Stimulated activated CD4-positive, alpha-beta T cell treated with anti-CD3 and anti-CD28 coated beads, Interleukin-12 subunit alpha, Interleukin-12 subunit beta, amount 100 ng/mL, for 4 hours (primary cell): ENCODE data around the gene ASB9.
"Not testable (repeated sequence)": the region's sequence is repeated elsewhere in the genome, so short reads cannot be mapped to it uniquely, and the experiment has no call there.

Experiments
- DNase-seq: peaks from one replicate; pipeline ENCODE4 v3.0.0-alpha.2; 2020

The ASB9 gene

DNA sequence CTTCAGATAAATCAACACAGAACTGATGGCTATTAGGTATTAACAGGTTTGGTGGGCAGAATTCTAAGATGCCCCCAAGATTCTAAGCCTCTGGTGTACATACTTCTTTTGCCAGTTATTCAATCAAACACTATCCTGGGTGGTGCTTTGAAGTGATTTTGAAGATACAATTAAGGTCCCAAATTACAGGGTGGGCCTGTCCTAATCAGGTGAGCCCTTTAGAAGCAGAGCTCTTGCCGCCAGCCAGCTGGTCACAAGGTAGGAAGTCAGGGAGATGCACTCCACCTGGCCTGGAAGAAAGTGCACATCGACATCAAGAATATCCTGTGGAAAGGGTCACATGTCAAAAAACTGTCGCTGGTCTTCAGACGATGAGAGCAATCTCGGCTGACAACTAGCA lies 29.5 kb downstream of the ASB9 start:
- no peak for DNase-seq

DNA sequence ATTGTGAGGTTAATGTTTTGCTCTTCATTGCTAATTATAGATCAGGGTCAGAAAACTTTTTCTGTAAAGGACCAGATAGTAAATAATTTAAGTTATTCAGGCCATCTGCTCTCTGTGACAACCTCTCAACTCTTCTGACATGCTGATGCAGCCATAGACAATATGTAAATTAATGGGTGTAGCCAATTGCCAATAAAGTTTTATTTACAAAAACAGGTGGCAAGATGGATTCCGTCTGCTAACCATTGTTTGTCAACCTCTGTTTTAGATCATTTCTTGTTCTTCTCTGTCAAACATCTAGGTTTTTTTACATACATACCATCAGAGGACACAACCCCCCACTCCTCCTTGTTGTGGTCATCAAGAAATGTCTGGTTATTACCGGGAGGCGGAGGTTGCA lies 33.7 kb downstream of the ASB9 start:
- DNase-seq: no peak

DNA sequence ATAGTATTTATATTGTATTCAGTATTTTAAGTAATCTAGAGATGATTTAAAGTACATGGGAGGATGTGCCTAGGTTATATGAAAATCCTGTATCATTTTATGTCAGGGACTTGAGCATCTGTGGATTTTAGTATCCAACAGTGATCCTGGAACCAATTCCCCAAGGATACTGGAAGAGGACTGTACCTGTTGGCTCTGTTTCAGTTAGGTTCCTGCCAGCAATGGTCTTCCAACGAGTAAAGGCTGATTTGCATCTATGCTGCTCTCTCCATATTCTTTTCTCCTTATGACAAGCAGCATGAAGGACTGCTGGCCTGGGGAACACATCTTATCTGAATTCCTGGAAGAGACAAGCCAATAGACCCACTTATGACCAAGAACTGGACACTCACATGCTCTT lies 34.9 kb downstream of the ASB9 start:
- no peak for DNase-seq

DNA sequence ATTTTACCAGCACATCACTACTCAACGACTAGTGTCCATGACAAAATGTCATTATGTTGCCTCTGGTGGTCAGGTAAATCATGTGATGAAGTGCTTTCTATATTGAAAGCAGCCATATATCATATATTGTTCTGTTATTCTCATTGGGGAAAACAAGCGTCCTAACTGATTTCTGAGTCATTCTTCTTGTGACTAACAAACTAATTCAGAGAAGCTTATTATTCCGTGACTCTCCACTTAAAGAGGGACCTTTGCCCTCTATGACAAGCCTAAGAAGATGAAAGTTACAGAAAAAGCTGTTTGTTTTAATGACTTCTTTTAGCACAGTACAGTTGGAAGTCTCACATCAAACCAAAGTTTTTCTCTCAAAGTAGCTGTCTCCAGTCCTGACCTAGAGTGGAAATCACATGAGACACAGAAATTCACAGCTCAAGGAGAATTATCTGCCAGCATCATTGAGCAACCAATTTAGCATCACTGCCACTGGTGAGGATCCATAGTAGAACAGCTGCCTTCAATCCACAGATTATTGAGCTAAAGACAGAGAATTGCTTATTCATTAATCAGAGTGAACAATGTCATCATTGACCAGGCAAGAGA lies 36.4 kb downstream of the ASB9 start:
- no peak for DNase-seq

DNA sequence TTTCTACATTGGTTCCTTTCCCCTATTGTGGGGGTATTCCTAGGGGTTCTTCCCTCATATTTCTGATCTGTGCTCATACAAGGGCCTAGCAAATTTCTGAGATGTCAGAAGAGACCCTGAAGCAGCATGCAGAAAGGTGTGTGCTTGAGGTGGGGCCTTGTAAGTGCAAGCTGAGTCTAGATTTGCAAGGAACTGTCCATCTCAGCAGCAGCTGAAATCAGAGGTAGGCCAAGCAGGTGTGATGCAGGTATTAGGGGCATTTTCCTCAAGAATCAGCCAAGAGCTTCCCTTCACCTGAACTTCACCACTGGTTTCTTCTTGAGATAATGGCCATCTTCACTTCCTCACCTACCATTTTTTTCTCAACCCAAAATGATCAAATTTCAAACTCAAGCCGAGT lies 45.1 kb downstream of the ASB9 start:
- DNase-seq: no peak

DNA sequence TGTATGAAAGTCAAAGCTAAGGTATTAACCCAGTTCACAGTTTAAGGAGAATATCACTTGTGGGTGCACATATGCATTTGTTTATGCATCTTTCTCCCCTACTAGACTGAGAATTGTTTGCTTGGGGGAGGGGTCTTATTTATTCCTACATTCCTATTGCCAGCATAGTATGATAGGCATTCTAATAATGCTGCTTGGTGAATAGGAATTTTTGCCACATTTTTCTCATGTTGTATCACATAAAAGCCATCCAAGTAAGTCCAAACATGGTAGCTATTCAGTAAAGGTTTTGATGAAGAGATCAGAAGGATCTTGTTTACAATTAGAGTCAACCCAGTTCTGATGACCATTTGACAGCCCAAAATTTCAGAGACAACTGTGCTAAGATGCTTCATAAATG lies 48.6 kb downstream of the ASB9 start:
- no peak for DNase-seq

DNA sequence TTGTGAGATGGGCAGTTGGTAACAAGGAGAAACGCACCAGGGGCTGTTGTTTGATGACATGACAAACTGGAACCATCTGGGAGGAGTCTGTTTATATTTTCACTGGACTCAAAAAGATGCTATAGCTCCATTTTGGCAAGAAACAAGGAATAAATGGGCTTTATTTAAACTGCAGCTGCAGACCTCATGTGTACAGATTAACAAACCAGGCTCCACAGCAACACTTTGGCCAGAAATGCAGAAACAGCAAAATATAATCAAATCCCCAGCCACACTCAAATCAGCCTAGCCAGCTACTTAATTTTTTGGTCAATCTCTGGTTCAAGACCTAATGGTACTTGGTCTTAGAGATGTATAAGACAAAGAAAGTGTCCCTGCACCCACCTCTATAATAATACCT lies 52.7 kb downstream of the ASB9 start:
- DNase-seq: no peak

DNA sequence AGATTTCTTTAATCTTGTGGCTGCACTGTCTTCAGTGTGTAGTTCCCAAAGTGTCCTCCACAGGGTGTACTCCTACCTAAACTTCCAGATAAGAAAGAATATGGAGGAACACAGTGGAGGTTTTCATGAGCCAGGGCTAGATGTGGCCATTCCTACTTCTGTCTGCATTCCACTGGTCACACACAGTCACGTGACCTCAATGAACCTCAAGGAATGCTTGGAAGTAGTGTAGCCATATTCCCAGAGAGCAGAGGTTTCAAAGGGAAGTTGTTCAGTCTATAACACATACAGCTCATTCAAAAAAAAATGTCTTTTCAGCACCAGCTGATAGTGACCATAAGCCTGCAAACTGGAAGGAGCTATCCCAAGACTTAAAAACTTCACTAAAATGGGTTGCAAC lies 53.6 kb downstream of the ASB9 start:
- no peak for DNase-seq

DNA sequence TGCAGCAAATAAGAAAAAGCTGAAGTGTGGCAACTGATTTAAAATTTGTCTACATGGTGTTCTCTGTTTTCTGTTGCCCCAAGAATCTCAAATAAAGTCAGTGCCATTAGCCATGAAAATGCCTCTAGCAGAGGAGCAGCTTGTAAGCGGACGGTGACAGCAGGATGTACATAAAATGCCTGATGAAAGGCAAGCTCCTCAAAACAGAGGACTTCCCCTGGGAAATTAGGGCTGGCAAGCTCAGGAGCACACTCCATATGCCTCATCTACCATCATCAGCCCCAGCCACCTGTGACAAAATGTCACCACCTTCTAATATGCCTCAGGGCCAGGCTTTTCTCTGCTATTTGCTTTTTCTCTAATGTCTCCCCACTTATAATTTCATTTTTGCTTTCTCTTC lies 54.5 kb downstream of the ASB9 start:
- DNase-seq: no peak

DNA sequence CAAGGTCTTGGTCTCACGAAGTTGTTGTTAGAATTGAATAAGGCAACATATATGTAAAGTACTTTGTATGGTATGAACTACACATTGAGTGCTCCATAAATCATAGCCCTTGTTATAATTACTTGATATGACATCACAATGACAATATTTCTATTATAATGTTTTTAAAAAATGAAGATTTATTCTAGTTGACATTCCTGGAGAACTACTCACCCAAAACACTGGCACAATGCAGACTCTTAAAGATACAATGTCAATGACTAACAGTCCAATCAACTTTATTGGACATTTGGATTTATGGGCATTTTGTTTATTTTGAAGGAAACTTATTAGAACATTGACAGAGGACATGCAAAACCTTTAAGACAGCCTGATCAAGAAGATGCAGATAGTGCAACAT lies 55.3 kb downstream of the ASB9 start:
- no peak for DNase-seq

DNA sequence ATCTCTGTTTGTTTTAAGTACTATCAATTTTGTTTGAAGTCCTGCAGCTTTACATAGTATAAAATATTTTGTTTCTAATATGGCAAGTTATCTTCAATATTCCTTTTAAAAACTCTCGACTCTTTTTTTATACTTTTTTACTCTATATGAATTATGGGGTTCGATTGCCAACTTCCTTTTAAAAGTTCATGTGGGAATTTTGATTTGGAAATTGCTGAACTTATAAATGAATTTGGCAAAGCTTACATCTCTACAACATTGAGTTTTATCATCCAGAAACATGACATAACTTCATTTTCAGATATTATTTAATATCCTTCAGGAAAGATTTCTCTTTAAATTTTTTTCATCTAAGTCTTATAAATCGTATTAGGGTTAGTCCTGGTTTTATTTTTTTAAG lies 60.8 kb downstream of the ASB9 start:
- no peak for DNase-seq

DNA sequence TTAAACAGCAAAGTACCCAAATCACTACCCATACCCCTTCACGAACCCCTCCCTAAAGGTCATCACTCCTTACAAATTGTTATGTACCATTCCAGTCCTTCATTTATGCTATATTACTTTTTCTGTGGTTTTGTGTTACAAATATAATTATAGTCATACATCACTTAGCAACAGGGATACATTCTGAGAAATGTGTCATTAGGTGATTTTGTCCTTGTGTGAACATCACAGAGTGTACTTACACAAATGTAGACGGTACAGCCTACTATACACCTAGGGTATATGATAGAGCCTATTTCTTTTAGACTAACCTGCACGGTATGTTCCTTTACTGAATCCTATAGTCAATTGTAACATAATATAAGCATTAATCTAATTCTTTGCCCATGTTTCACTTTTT lies 61.9 kb downstream of the ASB9 start:
- DNase-seq: no peak

DNA sequence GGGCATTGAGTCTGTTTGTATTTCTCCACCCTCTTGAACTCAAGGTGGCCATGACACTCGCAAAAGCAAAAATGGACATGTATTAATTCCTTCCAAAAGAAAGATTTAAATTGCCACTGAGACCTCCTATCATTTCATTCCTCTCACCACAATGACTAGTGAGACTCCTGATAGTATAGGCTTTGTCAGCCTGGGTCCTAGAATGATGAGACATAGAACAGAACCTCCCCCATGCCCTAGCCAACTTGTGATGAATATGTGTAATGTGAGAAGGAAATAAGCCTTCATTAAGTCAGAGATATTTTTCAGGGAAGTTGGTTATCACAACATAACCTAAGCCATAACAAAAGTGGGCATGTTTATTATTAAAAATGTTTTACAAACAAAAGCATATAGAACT lies 62.5 kb downstream of the ASB9 start:
- DNase-seq: no peak

DNA sequence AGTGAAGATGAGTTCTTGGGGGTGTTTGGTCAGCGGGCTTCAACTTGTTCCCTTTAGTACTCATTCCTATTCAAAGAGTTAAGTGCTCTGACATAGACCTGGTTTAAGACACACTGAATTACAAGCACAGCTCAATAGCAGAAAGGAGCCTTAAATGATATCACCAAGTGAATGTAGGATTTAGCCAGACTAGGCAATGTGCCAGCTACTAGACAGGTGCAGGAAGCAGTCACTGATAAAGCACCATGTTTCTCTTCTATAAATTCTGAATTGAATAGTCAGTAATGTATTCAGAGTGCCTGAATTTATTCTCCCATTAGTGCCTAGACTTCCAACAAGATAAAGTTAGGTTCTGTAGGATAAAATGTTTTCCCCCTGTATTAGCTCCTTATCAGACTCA lies 63.6 kb downstream of the ASB9 start:
- no peak for DNase-seq

DNA sequence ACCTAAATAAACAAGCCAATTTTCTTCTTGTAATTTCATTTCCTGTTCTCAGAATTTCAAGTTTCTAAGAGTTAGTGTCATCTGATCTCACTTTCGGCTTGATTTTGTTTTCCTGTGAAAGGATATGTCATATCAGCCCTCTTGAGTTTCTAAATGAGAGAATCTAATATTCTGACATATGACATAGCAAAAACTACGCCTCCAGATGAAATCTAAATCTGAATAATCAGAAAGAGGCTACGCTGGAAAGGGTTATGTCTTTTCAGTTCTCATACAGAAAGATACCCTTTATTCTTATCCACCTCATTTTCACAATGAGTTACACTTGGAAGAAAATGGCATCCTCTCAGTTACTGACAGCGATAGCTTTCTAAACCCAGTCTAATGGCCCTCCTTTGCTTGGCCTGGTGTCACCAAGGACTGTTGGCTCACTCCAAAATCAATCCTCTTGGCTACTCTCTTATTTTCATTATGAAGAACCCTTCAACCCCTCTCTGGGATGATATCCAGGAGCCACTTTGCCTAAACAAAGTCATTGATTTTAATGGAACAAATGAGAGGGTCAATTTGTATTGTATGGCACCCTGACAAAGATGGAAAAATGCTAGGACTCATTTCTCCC lies 65.6 kb downstream of the ASB9 start:
- DNase-seq: no peak

DNA sequence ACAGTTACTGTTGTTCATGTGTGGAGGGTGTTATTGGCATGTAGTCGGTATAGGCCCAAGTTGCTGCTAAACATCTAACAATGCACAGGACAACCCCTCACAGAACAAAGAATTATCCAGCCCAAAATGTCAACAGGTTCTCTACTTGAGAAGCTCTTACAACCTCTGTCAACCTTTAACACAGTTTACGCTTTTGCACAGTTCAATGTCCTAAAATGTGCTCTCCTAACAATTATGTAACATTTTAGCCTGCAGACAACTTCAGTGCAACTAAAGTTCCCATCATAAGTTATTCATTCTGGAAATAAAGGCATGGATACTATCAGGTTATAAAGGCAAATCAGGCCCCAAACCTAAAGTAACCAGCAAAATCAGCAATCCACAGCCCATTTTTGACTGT lies 66.2 kb downstream of the ASB9 start:
- no peak for DNase-seq

DNA sequence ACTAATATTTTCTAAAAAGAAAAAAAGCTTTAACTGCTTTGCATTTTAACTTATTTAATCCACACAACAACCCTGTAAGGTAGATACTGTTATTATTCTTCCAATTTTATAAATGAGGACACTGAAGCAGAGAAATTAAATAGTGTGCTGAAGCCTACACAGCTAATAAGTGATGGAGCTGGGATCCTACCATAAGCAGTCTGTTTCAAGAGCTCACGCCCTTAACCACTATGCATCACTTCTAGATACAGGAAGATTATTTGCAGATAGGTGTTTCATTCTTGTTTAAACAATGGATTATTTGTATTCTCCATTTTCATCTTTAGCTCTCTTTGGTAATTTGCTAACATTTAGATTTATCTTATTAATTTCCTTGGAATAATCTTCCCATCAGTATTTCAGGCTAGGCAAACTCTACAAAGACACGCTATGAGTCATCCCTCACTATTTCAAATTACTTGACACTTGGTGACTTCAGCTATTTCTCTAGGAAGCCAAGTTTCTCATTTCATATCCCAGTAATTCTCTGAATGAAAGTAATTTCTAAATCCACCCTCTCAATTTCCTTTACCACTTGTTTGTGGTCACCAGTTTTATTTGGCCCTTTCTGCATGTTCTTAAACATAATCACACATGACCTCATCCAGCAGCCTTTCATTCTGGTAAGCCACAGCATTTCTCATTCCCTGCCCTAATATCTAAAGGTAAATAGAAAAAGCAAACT lies 67.3 kb downstream of the ASB9 start:
- no peak for DNase-seq

DNA sequence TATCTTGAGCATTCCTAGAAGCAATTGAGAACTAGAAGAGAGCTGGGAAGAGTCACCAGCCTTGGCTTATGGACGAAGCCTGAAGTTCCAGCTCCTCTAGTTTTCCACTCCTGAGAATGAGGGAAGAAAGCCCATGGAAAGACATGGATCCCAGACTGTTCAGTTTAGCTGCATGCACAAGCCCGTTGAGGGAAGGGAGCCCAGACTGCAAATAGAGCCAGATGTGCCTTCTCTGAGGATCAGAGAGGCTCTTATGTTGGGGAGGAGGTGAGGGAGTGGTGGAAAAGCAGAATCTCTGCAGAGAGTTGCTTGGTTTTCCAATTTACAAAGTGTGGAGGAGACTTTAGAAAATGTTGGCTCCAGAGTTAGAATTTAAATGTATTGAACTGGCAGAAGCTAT lies 69.0 kb downstream of the ASB9 start:
- no peak for DNase-seq

DNA sequence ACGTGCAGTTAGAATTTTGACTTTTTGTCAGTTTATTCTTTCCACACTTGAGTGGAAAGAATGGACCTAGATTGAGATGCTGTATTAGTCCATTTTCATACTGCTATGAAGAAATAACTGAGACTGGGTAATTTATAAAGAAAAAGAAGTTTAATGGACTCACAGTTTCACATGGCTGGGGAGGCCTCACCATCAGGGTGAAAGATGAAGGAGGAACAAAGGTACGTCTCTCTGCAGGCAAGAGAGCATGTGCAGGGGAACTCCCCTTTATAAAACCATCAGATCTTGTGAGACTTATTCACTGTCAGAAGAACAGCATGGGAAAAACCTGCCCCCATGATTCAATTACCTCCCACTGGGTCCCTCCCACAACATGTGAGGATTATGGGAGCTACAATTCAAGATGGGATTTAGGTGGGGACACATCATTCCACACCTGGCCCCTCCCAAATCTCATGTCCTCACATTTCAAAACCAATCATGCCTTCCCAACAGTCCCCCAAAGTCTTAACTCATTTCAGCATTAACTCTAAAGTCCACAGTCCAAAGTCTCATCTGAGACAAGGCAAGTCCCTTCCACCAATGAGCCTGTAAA lies 71.2 kb downstream of the ASB9 start:
- DNase-seq: not testable (repeated sequence)

DNA sequence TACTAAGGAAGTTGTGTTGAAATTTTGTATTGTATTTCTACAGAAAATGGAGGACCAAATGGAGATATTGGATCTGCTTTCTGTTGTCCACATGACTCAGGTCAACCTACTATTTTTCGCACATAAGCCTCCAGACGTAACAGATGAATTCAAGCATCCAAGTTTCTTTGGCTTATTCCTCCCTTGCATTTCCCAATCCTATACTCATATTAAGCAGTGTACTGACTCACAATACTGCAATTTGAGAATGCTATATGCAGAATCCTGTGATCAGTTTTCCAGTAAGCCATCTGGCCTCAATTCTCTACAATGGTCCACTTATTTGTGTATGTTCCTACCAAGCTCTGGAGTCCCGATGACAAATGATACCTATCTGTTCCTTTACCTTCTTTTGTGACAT lies 75.7 kb downstream of the ASB9 start:
- DNase-seq: no peak
